ENCODE data around the gene PGK1. TPM values are rescaled to one million over a fixed set of nuclear protein-coding genes. Genes with fewer than 3 reads are reported as not detected.

Gene PGK1
- total RNA-seq, 1 experiment from 2014 or later = 492 TPM

- TF ChIP-seq REST (IDR thresholded peaks at IDR 0.05; ENCODE audit: low read depth) (no peak), EGR1 (IDR thresholded peaks at IDR 0.05; ENCODE audit: low read depth) (no peak), YY1 (IDR thresholded peaks at IDR 0.05; ENCODE audit: extremely low read depth, insufficient replicate concordance, low read depth, low read length) (no peak), POLR2A (IDR thresholded peaks at IDR 0.05; ENCODE audit: borderline replicate concordance, extremely low read depth, insufficient read depth, insufficient read length) (no peak), CTCF (IDR thresholded peaks at IDR 0.05 in 2 of 3, conservative IDR thresholded peaks at IDR 0.05 in 1 of 3; ENCODE audit: borderline replicate concordance in 1 of 3, insufficient read depth in 1 of 3, low read depth in 2 of 3, low read length in 2 of 3) (no peak), ZFX (IDR thresholded peaks at IDR 0.05) (no peak)
Observed at GRCh38 chrX:78066110-78066509, 37.9 kb upstream of the PGK1 start (continued).

- H3K79me2 ChIP-seq (ENCODE audit: insufficient read depth, low read length) = no peaks in the 10 kb centered on the region
- no peak for DNase-seq (ENCODE audit: low read depth, low spot score)
- H2AFZ ChIP-seq (ENCODE audit: low read depth, low read length, poor library complexity, severe bottlenecking) = no peak overlapping the region
- H3K36me3 ChIP-seq (ENCODE audit: control insufficient read depth in 1 of 2, insufficient read depth in 2 of 2, low read length in 2 of 2) = no peaks in the 10 kb centered on the region
- no peaks in the 10 kb centered on the region for H3K9me3 ChIP-seq (ENCODE audit: control insufficient read depth in 1 of 2, insufficient read depth in 1 of 2, low read depth in 1 of 2, low read length in 2 of 2)
- BruUV-seq (replicated peaks) = no TSS peak
- H3K9ac ChIP-seq (ENCODE audit: low read length) = no peak overlapping the region
- intact Hi-C loops (cut with micrococcal nuclease) = no loop called here
- H3K27me3 ChIP-seq (ENCODE audit: insufficient read depth, low read length) = no peaks in the 10 kb centered on the region
- no peak overlapping the region for H3K4me2 ChIP-seq (ENCODE audit: low read length)
- no peak for ATAC-seq
- peaks cover 12 to 23% of the 10 kb centered on the region in 2 experiments for H3K4me1 ChIP-seq (ENCODE audit: control insufficient read depth in 1 of 2, insufficient read depth in 2 of 2, low read length in 2 of 2)
- no peaks in the 10 kb centered on the region for H4K20me1 ChIP-seq (ENCODE audit: insufficient read depth)
- POLR2A ChIA-PET = no interaction called here
- no peak overlapping the region for H3K4me3 ChIP-seq (replicated peaks in 1 of 2; ENCODE audit: low read depth in 1 of 2, low read length in 2 of 2)
- RAD21 ChIA-PET (ENCODE audit: low non-redundant PET in 1 of 2, low total read pairs in 2 of 2, uncharacterized antibody in 2 of 2, unreplicated experiment in 2 of 2) = no interaction called here
- H3K9me2 ChIP-seq (ENCODE audit: insufficient read depth) = no peaks in the 10 kb centered on the region
- CTCF ChIA-PET = no interaction called here
- H3K27ac ChIP-seq (ENCODE audit: low read depth, low read length) = no peak overlapping the region
- TF ChIP-seq CTCF (IDR thresholded peaks at IDR 0.05 in 2 of 3, conservative IDR thresholded peaks at IDR 0.05 in 1 of 3; ENCODE audit: borderline replicate concordance in 1 of 3, insufficient read depth in 1 of 3, low read depth in 2 of 3, low read length in 2 of 3) (no peak), MAX (IDR thresholded peaks at IDR 0.05) (no peak), POLR2AphosphoS5 (IDR thresholded peaks at IDR 0.05; ENCODE audit: low read depth, low read length) (no peak), SRF (IDR thresholded peaks at IDR 0.05; ENCODE audit: low read depth) (no peak), FOSL1 (IDR thresholded peaks at IDR 0.05; ENCODE audit: low read depth) (no peak), ZNF274 (IDR thresholded peaks at IDR 0.05; ENCODE audit: low read depth, low read length) (no peak), REST (IDR thresholded peaks at IDR 0.05; ENCODE audit: low read depth) (no peak), CBX3 (IDR thresholded peaks at IDR 0.05; ENCODE audit: low read depth) (no peak), CEBPB (IDR thresholded peaks at IDR 0.05; ENCODE audit: low read depth) (no peak)
Observed at GRCh38 chrX:78071331-78071730, 32.7 kb upstream of the PGK1 start.
